ENCODE data around the gene KANK3. TPM values are rescaled to one million over a fixed set of nuclear protein-coding genes. Genes with fewer than 3 reads are reported as not detected.
A peak's percentile ranks its signal among the peaks of the same experiment; 100 is the strongest.

The KANK3 gene
- total and polyA plus RNA-seq, 9 of the 15 experiments (the other 6 are each of a cell fraction or from before 2014, with no cell fraction given), result 0.03 to 0.40 (median 0.08) TPM; not detected in 6

- TF ChIP-seq ZNF12 (CRISPR knock-in tag; IDR thresholded peaks at IDR 0.05), result peak; percentile 88
- no peak for TF ChIP-seq ILK (tag; IDR thresholded peaks at IDR 0.05; ENCODE audit: borderline replicate concordance, low read depth)
- TF ChIP-seq SRSF7 (optimal IDR thresholded peaks at IDR 0.05; ENCODE audit: low read depth, low read length), result no peak
- TF ChIP-seq ZBTB7A (IDR thresholded peaks at IDR 0.05; ENCODE audit: borderline replicate concordance, control insufficient read depth, low read depth, low read length), result peak; percentile 36; the same call in 1 of the 2 replicates
- TF ChIP-seq ZNF398 (CRISPR knock-in tag; IDR thresholded peaks at IDR 0.05), result no peak
- TF ChIP-seq ESRRB (CRISPR knock-in tag; IDR thresholded peaks at IDR 0.05; ENCODE audit: borderline replicate concordance), result no peak
- TF ChIP-seq ZNF436 (CRISPR knock-in tag; IDR thresholded peaks at IDR 0.05), result no peak
- peak; percentile 78 for TF ChIP-seq GABPB1 (CRISPR knock-in tag; IDR thresholded peaks at IDR 0.05)
- no peak for TF ChIP-seq NCOA2 (IDR thresholded peaks at IDR 0.05; ENCODE audit: partially characterized antibody in 2 of 2)
- no peak for TF ChIP-seq ZSCAN29 (IDR thresholded peaks at IDR 0.05)
- peak; percentile 93 for TF ChIP-seq EP400 (IDR thresholded peaks at IDR 0.05)
- no peak for TF ChIP-seq ZNF518B (CRISPR knock-in tag; IDR thresholded peaks at IDR 0.05)
- TF ChIP-seq WHSC1 (IDR thresholded peaks at IDR 0.05; ENCODE audit: low read length), result no peak
- no peak for TF ChIP-seq ZNF384 (IDR thresholded peaks at IDR 0.05; ENCODE audit: low read depth, low read length)
- TF ChIP-seq TFE3 (CRISPR knock-in tag; IDR thresholded peaks at IDR 0.05), result no peak
- TF ChIP-seq ZNF766 (CRISPR knock-in tag; conservative IDR thresholded peaks at IDR 0.05), result no peak
- TF ChIP-seq CEBPG (CRISPR knock-in tag; IDR thresholded peaks at IDR 0.05), result no peak
- no peak for TF ChIP-seq CEBPG (tag; conservative IDR thresholded peaks at IDR 0.05 in 1 of 2, IDR thresholded peaks at IDR 0.05 in 1 of 2)
- no peak for TF ChIP-seq NFXL1 (CRISPR knock-in tag; IDR thresholded peaks at IDR 0.05)
- no peak for TF ChIP-seq PREB (CRISPR knock-in tag; IDR thresholded peaks at IDR 0.05)
Measured at GRCh38 chr19:8307965-8308866, 34.8 kb downstream of the KANK3 start, which contains the start of gene CD320 (continued).

Measured in K562 (cell line).